Measurements from ENCODE around the gene VGLL2. TPM values are rescaled to one million over a fixed set of nuclear protein-coding genes. Genes with fewer than 3 reads are reported as not detected.
"Not testable (repeated sequence)": the region's sequence is repeated elsewhere in the genome, so short reads cannot be mapped to it uniquely, and the experiment has no call there.

Gene VGLL2, protein sequence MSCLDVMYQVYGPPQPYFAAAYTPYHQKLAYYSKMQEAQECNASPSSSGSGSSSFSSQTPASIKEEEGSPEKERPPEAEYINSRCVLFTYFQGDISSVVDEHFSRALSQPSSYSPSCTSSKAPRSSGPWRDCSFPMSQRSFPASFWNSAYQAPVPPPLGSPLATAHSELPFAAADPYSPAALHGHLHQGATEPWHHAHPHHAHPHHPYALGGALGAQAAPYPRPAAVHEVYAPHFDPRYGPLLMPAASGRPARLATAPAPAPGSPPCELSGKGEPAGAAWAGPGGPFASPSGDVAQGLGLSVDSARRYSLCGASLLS
- not detected for total RNA-seq

GRCh38 chr6:117265410-117266256, at the start of gene VGLL2:
TSS of gene VGLL2 (plus strand) at chr6:117265558. CDS start at chr6:117265764, 206 bp downstream.
- H3K27me3 Mint-ChIP-seq (ENCODE audit: low read depth) = peaks cover 80% of the 10 kb centered on the region
- H3K9me3 Mint-ChIP-seq = peaks cover 0 to 3% of the 10 kb centered on the region in 2 donors
- no peaks in the 10 kb centered on the region for H3K36me3 Mint-ChIP-seq (ENCODE audit: insufficient read depth in 2 of 2)
- peak; percentile 41 to 49 for ATAC-seq (replicated peaks in 1 of 2)
- peak within 1 kb of the TSS; percentile 64 to 79 for H3K4me3 Mint-ChIP-seq
- no peak within 1 kb of the TSS for H3K27ac Mint-ChIP-seq
- DNase-seq = no peak
- peaks cover 6% of the 10 kb centered on the region for H3K4me1 Mint-ChIP-seq (ENCODE audit: low read depth)

- H3K9me3 Mint-ChIP-seq = peaks cover 4 to 5% of the 10 kb centered on the region in 2 donors
- no peak overlapping the region for H3K4me3 Mint-ChIP-seq
- H3K27ac Mint-ChIP-seq = no peak overlapping the region
- H3K36me3 Mint-ChIP-seq (ENCODE audit: insufficient read depth in 2 of 2) = no peaks in the 10 kb centered on the region
- H3K27me3 Mint-ChIP-seq (ENCODE audit: low read depth) = no peaks in the 10 kb centered on the region
- DNase-seq (no peak), ATAC-seq (replicated peaks in 1 of 2) (no peak)
- H3K4me1 Mint-ChIP-seq (ENCODE audit: low read depth) = no peaks in the 10 kb centered on the region
Observed at GRCh38 chr6:117222861-117223260, 42.5 kb upstream of the VGLL2 start.

DNA sequence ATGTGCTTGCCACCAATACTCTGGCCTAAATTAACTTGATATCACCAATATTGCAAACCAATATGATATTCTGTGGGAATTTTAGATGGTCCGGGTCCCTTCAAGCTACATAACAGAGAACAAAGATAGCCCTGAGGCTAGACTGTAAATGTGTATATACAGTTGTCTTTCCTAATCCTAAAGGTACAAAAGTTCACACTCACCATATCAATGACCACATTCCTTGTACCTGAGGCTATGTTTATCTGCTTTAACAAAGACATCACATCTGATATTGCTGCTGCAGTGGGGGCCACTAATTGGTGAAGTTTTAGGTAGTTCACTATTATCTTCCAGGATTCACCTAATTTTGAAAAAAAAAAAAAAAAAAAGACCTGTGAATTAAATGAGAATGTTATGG, 38.6 kb upstream of the VGLL2 start:
- no peak overlapping the region for H3K4me3 Mint-ChIP-seq
- ATAC-seq (replicated peaks in 1 of 2) = no peak
- H3K9me3 Mint-ChIP-seq = peaks cover 2 to 6% of the 10 kb centered on the region in 2 donors
- no peaks in the 10 kb centered on the region for H3K27me3 Mint-ChIP-seq (ENCODE audit: low read depth)
- H3K4me1 Mint-ChIP-seq (ENCODE audit: low read depth) = no peaks in the 10 kb centered on the region
- no peak for DNase-seq
- no peak overlapping the region for H3K27ac Mint-ChIP-seq
- H3K36me3 Mint-ChIP-seq (ENCODE audit: insufficient read depth in 2 of 2) = no peaks in the 10 kb centered on the region

- no peaks in the 10 kb centered on the region for H3K4me1 Mint-ChIP-seq (ENCODE audit: low read depth)
- no peaks in the 10 kb centered on the region for H3K27me3 Mint-ChIP-seq (ENCODE audit: low read depth)
- no peaks in the 10 kb centered on the region for H3K36me3 Mint-ChIP-seq (ENCODE audit: insufficient read depth in 2 of 2)
- ATAC-seq (replicated peaks in 1 of 2) (no peak), DNase-seq (no peak)
- no peak overlapping the region for H3K27ac Mint-ChIP-seq
- H3K9me3 Mint-ChIP-seq = peaks cover 2 to 6% of the 10 kb centered on the region in 2 donors
- H3K4me3 Mint-ChIP-seq = no peak overlapping the region
Observed at GRCh38 chr6:117227245-117227962, 38.0 kb upstream of the VGLL2 start.

DNA sequence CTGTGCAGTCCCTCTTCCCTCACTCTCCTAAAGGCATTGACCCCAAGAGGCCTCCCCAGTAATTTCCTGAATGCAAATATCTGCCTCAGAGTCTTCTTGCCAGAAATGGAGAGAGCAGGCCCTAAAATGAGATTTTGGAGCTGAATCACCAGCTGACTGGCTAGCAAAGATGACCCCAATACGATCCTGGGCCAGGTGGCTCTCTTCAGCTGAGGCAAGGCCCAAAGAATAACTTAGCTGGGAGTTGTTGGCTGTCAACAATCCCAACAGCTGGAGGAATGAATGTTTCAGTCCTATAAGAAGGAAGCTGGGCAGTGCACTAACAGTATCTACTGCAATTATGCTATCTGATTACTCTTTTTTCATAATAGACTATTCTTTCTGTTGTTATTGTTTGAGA, 37.2 kb upstream of the VGLL2 start:
- ATAC-seq (replicated peaks in 1 of 2) = no peak
- DNase-seq = no peak
- Mint-ChIP-seq H3K27ac (no peak overlapping the region), H3K9me3 (peaks cover 2 to 6% of the 10 kb centered on the region in 2 donors), H3K27me3 (ENCODE audit: low read depth) (no peaks in the 10 kb centered on the region), H3K4me3 (no peak overlapping the region), H3K4me1 (ENCODE audit: low read depth) (no peaks in the 10 kb centered on the region), H3K36me3 (ENCODE audit: insufficient read depth in 2 of 2) (no peaks in the 10 kb centered on the region)

- Mint-ChIP-seq H3K9me3 (peaks cover 0 to 6% of the 10 kb centered on the region in 2 donors), H3K36me3 (ENCODE audit: insufficient read depth in 2 of 2) (no peaks in the 10 kb centered on the region), H3K4me3 (no peak overlapping the region), H3K27ac (no peak overlapping the region), H3K4me1 (ENCODE audit: low read depth) (no peaks in the 10 kb centered on the region), H3K27me3 (ENCODE audit: low read depth) (no peaks in the 10 kb centered on the region)
- ATAC-seq (replicated peaks in 1 of 2) (no peak), DNase-seq (no peak)
Observed at GRCh38 chr6:117229870-117230269, 35.5 kb upstream of the VGLL2 start.

DNA sequence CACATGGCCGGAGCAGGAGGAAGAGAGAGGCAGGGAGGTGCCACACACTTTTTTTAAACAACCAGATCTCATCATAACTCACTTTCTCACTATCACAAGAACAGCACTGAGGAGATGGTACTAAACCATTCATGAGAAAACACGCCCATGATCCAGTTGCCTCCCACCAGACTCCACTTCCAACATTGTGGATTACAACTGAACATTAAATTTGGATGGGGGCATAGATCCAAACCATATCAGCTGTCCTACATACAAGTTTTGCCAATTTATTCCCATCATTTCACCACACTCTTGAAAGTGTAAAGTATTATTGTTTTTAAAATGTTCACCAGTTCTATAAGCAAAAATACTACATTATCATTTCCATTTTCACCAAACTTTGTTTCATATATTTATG, 33.9 kb upstream of the VGLL2 start:
- Mint-ChIP-seq H3K27me3 (ENCODE audit: low read depth) (no peaks in the 10 kb centered on the region), H3K4me3 (no peak overlapping the region), H3K9me3 (peaks cover 0 to 4% of the 10 kb centered on the region in 2 donors), H3K4me1 (ENCODE audit: low read depth) (no peaks in the 10 kb centered on the region), H3K36me3 (ENCODE audit: insufficient read depth in 2 of 2) (no peaks in the 10 kb centered on the region), H3K27ac (no peak overlapping the region)
- ATAC-seq (replicated peaks in 1 of 2) (no peak), DNase-seq (no peak)

DNA sequence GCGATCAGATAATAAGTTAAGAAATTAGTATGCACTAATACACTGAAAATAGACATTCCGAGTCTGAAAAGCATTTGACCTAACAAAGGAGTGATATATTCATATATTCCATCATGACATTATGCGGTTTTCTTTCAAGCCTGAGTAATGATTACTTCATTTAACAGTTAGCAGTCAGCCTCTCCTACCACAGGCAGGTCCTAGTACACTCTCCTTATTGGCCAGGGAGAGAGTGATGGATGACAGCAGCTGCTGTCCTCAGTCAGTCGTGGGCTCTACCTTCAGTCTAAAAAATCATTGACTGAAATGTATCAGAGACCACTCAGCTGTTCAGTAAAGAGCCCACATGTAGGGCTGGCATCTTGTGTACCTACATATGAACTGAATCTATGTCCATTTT, 33.2 kb upstream of the VGLL2 start:
- no peak overlapping the region for H3K27ac Mint-ChIP-seq
- peaks cover 0 to 4% of the 10 kb centered on the region in 2 donors for H3K9me3 Mint-ChIP-seq
- no peak for DNase-seq
- ATAC-seq (replicated peaks in 1 of 2) = no peak
- H3K4me3 Mint-ChIP-seq = no peak overlapping the region
- H3K4me1 Mint-ChIP-seq (ENCODE audit: low read depth) = no peaks in the 10 kb centered on the region
- no peaks in the 10 kb centered on the region for H3K36me3 Mint-ChIP-seq (ENCODE audit: insufficient read depth in 2 of 2)
- no peaks in the 10 kb centered on the region for H3K27me3 Mint-ChIP-seq (ENCODE audit: low read depth)

- H3K36me3 Mint-ChIP-seq (ENCODE audit: insufficient read depth in 2 of 2) = no peaks in the 10 kb centered on the region
- H3K27me3 Mint-ChIP-seq (ENCODE audit: low read depth) = no peaks in the 10 kb centered on the region
- ATAC-seq (replicated peaks in 1 of 2) = no peak
- DNase-seq = no peak
- no peaks in the 10 kb centered on the region for H3K4me1 Mint-ChIP-seq (ENCODE audit: low read depth)
- H3K4me3 Mint-ChIP-seq = no peak overlapping the region
- no peak overlapping the region for H3K27ac Mint-ChIP-seq
- peaks cover 0 to 2% of the 10 kb centered on the region in 2 donors for H3K9me3 Mint-ChIP-seq
Observed at GRCh38 chr6:117233145-117233544, 32.2 kb upstream of the VGLL2 start.

GRCh38 chr6:117237561-117237960, 27.8 kb upstream of the VGLL2 start:
- Mint-ChIP-seq H3K27me3 (ENCODE audit: low read depth) (no peaks in the 10 kb centered on the region), H3K9me3 (peaks cover 0 to 1% of the 10 kb centered on the region in 2 donors), H3K36me3 (ENCODE audit: insufficient read depth in 2 of 2) (no peaks in the 10 kb centered on the region), H3K4me1 (ENCODE audit: low read depth) (no peaks in the 10 kb centered on the region), H3K4me3 (no peak overlapping the region), H3K27ac (no peak overlapping the region)
- DNase-seq (no peak), ATAC-seq (replicated peaks in 1 of 2) (no peak)

- not testable (repeated sequence) for H3K27ac Mint-ChIP-seq; ATAC-seq (replicated peaks in 1 of 2); H3K36me3 Mint-ChIP-seq (ENCODE audit: insufficient read depth in 2 of 2); DNase-seq; H3K27me3 Mint-ChIP-seq (ENCODE audit: low read depth); H3K4me1 Mint-ChIP-seq (ENCODE audit: low read depth); H3K4me3 Mint-ChIP-seq; H3K9me3 Mint-ChIP-seq
Observed at GRCh38 chr6:117244571-117244970, 20.8 kb upstream of the VGLL2 start.

GRCh38 chr6:117244979-117245378, 20.4 kb upstream of the VGLL2 start:
- H3K4me1 Mint-ChIP-seq (ENCODE audit: low read depth); ATAC-seq (replicated peaks in 1 of 2); H3K27ac Mint-ChIP-seq; H3K36me3 Mint-ChIP-seq (ENCODE audit: insufficient read depth in 2 of 2); H3K9me3 Mint-ChIP-seq; DNase-seq; H3K4me3 Mint-ChIP-seq; H3K27me3 Mint-ChIP-seq (ENCODE audit: low read depth): not testable (repeated sequence)

DNA sequence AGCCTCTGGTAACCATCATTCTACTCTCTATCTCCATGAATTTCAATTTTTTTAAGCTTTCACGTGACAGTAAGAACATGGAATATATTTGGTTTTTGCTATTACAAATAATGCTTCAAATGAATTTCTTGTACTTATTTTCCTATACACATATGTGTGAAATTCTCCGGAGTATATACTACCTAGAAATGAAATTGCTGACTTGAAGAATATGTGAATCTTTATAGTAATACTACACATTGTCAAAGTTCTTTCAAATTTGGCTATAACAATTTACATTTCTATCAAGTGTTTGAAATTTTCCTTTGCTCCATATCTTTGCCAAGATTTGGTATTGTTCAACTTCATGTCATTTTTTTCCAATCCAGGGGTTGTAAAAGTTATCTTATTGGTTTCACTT, 11.6 kb upstream of the VGLL2 start:
- H3K9me3 Mint-ChIP-seq = no peaks in the 10 kb centered on the region
- no peak overlapping the region for H3K4me3 Mint-ChIP-seq
- DNase-seq (no peak), ATAC-seq (replicated peaks in 1 of 2) (no peak)
- H3K27ac Mint-ChIP-seq = no peak overlapping the region
- H3K36me3 Mint-ChIP-seq (ENCODE audit: insufficient read depth in 2 of 2) = no peaks in the 10 kb centered on the region
- no peaks in the 10 kb centered on the region for H3K4me1 Mint-ChIP-seq (ENCODE audit: low read depth)
- no peaks in the 10 kb centered on the region for H3K27me3 Mint-ChIP-seq (ENCODE audit: low read depth)
